Fibroblast of skin of scalp (primary cell): ENCODE data around the gene DHX16.
A peak's percentile ranks its signal among the peaks of the same experiment; 100 is the strongest.
"Not testable (repeated sequence)": the region's sequence is repeated elsewhere in the genome, so short reads cannot be mapped to it uniquely, and the experiment has no call there.

Experiments
- DNase-seq: peaks from one replicate; pipeline ENCODE4 v3.0.0-alpha.2; 2013

DHX16 gene

DNA sequence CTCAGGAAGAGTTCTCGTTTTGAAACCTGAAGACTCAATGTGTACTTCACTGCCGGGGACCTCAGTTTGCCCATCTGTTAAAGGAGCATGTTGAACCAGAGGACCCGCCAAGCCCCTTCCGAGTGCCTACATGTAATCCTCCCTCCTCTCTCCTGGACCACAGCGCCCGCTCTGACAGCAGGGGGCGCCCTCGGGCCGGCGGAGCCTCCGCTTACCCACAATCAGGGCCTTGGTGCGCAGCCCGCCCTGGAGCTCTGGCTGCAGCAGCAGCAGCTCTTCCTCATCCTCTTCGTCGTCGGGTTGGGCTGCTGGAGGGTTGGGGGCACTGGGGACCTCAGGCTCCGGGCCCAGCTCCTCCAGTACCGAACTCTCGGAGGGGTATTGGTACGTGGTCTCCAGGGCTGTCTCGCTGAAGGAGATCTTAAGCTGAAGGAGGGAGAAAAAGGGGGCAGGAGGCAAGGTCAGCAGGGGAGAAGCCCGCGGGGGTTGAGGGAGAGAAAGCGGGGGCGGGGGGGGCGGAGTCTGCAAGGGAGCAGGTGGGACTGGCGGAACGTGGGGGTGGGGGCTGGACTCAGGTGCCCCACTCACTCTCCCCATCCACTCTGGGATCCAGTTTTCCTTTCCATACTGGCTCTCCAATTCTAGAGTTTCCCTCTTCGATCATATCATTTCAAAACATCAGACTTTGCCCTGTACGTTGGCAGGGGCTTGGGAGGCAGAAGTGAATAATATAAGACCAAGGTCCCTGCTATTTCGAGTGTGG, 6.3 kb upstream of the DHX16 start:
- DNase-seq: peak; percentile 78

DNA sequence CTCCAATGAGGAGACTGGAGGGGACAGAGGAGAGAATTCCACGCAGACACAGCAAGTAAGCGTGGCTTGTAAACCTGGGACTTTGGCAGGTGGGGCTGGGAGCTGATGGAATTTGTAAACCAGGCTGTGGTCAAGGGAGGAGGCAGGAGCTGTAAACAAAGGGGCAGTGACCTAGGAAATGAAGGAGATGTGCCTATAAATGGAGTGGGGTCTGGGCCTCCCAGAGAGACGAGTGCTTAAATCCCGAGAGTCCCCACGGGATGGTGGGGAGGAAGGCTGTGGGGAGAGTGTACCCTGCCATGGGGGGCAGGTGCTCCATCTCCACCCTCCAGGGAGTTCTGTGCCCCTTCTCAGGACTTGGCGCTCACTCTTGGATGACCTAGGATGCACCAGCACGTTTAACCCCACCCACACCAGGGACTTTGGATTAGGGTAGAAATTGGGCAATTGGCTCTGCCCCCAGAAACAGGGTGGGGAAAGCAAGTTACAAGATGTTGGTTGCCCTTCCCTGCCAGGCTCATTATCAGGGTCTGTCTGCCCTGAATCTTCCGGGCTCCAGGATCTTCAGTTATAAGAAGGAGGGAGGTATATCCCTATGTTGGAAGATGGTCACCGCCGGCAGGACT, 4.0 kb upstream of the DHX16 start:
- no peak for DNase-seq

DNA sequence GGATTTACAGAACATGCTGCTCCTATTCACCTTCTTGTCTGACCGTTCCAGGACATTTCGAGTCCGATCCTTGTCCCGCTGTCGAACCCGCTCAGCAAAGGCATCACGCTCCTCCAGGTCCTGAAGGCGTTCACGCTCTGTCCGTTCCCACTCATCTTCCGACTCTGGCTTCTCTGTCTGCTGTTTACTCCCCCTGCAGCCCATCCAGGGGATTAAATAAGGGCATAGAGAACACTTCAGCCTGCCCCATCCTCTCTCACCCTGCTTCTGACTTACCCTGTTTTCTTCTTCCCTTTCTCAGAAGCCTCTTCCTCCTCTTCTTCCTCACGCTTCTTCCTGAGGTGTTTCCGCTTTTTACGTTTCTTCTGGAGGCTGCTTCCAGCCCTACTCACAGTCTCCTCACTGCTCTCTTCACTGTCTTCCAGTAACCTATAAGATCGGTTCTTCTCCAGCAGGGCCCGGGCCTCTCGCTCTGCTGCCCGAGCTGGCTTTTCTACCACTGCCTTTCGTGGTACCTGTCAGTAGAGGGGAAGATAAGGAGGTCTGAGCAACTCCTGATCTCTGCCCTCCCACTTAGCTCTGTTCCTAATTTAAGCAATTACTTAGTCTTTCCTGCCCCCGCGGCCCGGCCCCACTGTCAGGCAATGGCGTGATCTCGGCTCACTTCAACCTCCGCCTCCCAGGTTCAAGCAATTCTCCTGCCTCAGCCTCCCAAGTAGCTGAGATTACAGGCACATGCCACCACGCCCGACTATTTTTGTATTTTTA, 1.9 kb downstream of the DHX16 start:
- no peak for DNase-seq

DNA sequence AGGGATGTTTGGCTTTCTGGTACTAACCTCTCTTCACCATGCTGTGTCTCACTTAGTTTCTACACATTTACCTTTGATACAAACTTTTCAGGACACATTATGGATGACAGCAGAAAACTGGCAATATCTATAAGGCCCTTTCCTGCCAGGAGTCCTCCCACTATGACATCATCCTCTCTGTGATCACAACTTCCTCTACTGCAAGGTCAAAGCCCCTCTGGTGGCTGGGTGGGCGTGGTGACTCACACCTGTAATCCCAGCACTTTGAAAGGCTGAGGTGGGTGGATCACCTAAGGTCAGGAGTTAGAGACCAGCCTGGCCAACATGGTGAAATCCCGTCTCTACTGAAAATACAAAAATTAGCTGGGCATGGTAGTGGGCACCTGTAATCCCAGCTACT, 6.5 kb downstream of the DHX16 start:
- DNase-seq: not testable (repeated sequence)

GRCh38 chr6:30664994-30665767, 7.6 kb downstream of the DHX16 start:
- no peak for DNase-seq

DNA sequence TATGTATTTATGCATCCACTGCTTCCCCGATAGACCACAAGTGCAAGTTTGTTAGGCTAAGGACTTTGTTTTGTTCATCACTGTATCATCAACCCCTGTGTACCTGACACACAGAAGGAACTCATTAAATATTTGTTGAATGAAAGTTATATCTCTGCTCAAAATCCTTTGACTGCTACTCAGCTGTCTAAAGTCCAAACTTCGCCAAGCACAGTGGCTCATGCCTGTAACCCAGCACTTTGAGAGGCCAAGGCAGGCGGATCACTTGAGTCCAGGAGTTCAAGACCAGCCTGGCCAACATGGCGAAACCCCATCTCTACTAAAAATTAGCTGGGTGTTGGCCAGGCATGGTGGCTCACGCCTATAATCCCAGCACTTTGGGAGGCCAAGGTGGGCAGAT, 14.9 kb downstream of the DHX16 start:
- DNase-seq: not testable (repeated sequence)

DNA sequence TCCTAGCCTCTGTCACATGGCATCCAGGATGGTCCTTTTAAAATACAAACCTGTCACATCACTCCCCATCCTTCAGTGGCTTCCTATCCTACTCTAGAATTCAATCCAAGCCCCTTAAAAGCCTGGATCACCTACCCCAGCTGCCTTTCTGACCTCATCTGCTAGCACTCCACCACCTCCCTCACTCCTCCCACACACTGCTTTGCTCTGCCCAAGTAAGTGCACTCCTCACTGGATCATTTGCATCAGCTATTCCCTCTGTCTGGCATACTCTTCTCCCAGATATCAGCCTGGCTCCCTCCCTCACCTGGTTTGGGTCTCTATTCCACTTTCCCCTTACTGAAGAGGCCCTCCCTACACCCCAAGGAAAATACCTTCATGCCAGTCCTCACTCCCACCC, 15.4 kb downstream of the DHX16 start:
- DNase-seq: no peak

DNA sequence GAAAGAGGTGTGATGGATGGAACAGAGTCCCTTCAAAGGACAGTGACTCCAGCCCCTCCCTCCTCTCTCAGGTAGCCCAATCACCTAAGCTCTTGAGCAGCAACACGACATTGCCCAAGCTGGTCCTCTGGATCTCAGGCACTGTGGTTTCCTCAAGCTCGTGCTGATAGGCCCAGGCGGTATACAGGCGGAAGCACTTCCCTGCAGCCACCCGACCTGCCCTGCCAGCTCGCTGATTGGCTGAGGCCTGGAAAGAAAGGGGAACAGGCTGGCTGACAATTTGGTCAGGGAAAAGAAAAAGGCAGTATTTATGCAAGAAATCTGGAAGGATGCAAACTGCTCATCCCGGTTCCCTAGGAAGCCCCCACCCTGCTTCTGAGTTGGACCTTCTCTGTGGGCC, 16.3 kb downstream of the DHX16 start:
- no peak for DNase-seq

- no peak for DNase-seq
These were observed 17.1 kb downstream of the DHX16 start for GRCh38 chr6:30655743-30656094.

DNA sequence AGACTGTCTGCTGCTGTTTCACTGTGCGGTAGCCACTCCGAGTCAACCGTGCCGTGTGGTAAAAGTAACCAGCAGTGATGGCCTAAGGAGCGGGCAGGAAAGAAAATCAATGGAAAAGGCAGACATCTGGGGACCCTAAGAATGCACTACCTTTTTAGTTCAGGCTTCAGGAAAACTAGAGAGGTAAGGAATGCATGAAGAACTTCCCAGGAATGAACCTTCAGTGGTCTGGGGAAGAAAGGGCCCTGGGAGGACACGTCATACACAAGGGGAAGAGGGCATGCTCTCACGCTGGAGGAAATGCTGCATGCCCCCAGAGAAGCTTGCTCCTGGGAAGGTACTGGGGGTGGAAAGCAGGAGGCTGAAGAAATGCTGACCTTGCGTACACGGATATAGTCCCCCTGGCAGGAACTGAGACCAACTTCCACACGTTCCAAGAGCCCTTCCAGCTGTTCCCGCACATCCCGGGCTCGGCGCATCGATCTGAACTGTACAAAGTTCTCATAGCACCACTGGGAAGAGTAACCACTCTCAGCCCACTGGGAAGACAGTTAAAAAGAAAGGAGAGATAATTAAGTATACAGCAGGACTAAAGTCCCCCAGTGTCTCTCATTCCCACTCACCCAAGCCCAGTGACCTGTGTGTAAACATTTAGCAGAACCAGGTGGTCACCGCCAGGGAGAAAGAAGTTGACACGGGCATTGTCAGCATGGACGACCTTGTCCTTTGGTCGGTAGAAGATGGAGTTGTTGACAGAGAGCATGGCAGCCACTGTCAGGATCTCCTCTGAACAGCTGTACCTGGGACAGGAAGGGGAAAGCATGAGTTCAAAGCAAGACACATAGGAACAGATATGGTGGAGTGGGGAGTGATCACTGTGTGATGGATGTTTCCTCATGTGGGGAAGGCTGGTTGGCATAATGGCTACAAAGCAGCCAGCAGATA, 17.7 kb downstream of the DHX16 start:
- no peak for DNase-seq

DNA sequence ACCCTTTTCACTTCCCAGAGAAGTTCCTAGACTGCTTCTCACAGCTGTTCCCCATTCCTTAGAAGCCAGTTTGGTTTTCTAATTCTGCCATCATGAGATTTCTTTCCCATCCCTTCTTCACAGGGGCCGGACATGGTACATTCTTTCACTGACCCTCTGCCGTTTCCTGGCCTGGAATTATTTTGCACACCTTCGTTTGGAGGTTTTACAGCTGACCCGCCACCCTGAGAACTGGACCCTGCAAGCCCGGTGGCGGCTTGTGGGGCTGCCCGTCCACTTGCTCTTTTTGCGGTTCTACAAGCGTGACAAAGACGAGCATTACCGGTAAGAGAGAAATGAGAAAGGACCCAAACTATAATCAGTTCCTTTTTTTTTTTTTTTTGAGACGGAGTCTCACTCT, 21.7 kb downstream of the DHX16 start:
- no peak for DNase-seq

DNA sequence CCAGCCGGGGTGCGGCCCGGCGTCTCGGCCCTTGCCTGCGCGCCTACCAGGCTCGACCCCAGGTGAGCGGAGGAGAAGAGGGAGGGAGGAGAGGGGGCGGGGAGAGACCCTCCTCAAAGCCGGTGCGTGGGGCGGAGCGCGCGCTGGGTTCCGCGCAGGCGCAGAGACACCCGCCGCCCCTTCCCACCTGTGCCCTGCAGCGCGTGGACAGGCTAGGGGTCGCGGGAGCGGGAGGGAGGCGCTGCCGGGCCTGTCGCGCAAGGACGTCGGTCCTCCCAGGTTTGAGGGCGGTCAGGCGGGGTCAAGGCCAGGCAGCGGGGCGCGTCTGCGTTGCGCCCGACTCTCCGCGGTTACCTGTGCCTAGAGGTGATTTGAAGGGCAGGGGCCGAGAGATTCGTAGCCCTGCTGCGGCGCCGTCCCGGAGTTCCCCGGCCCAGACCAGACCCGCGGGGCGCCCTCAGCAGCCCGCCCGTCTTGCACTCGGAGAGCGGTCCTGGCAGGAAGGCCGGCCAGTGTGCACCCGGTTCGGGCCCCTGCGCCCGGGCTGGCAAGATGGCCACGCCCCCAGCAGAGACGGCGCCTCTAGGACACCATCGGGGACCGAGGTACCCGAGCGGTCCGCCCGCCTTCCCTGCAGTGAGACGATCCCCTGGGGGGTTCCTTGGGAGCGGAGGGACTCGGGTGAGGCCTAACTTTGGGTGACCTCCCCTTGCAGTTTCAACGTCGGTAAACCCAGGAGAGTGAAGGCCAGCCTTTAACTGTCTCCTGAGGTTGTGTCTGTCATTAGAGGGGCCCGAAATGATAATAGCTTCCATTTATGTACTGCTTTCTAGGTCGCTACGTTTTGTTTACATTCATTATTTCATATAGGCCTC, 25.3 kb downstream of the DHX16 start:
- DNase-seq: peak; percentile 59

- peak; percentile 94 for DNase-seq
These were observed 26.2 kb downstream of the DHX16 start, which contains the start of gene C6orf136 for GRCh38 chr6:30646450-30647241. Gene C6orf136, plus strand, starts transcription at chr6:30647133. Its CDS starts 99 bp downstream, at chr6:30647232.

DNA sequence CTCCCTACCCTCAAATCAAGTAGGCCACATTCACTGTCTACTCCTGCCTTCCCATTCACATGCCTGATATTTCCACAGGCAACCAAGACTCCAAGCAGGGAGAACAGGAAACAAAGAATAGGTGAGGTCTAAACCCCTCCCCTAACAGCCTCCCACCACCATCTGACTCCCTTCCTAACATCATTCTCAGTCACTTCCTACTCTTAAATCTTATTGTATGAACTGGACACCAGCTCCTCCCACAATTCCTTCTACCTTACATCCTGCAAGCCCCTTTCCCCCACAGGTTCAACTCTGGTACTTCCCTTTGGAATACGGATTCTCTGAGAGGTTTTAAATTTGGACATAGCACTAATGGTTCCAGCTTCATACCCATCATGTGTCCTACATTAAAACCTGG, 26.8 kb downstream of the DHX16 start:
- DNase-seq: no peak

DNA sequence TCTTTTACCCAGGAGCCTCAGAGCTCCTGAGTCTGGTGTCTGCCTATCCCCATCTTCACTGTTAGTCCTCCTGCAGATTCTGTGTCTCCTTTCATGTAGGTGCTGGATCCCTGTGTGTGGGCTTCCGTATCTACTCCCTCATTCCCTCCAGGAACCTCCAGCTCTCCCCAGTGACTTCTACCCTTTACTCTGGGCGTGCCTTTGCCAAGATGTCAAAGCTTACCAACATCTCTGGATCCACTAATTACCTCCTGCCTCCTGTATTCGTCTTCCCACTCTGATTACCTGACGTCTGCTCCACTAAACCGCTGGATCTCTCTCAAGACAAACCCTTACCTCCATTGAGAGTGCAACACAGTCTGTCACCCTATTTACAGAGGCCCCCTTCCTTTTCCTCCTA, 28.0 kb downstream of the DHX16 start:
- DNase-seq: no peak

DNA sequence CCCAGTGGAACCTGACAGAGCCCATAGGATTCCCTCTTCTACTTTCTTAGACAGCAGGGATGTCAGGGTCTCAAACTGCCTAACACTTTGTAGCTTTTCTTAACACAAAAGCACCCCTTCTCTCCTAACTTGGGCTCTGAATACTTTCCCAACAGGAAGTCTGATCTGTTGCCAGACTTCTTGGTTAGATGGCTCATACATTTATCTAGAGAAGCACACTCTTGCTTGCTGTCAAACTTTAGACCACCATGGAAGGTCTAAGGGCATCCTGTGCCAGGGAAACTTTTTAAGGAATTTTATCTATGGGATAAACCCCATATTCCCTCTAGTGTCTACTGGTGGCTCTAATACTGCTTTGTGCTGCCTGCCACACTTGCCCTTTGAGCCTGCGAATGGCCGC, 29.1 kb downstream of the DHX16 start:
- no peak for DNase-seq

GRCh38 chr6:30641048-30641447, 31.8 kb downstream of the DHX16 start:
- DNase-seq: no peak

GRCh38 chr6:30640481-30640880, 32.3 kb downstream of the DHX16 start:
- no peak for DNase-seq

GRCh38 chr6:30635834-30636233, 37.0 kb downstream of the DHX16 start:
- no peak for DNase-seq
